ENCODE results near the gene GJB5.
A peak's percentile ranks its signal among the peaks of the same experiment; 100 is the strongest.
"Not testable (repeated sequence)": the region's sequence is repeated elsewhere in the genome, so short reads cannot be mapped to it uniquely, and the experiment has no call there.

Gene GJB5

GRCh38 chr1:34755961-34756360 is 1.1 kb downstream of the GJB5 start:
- DNase-seq = no peak

GRCh38 chr1:34757386-34757785 is 2.5 kb downstream of the GJB5 start:
- DNase-seq (no peak), ATAC-seq (replicated peaks) (no peak)
- peaks cover 3% of the 10 kb centered on the region in 2 donors for H3K9me3 Mint-ChIP-seq
- H3K36me3 Mint-ChIP-seq = no peaks in the 10 kb centered on the region
- H3K4me3 Mint-ChIP-seq = no peak overlapping the region
- no peak overlapping the region for H3K27ac Mint-ChIP-seq
- H3K27me3 Mint-ChIP-seq = peaks cover 10% of the 10 kb centered on the region in 2 donors
- no peaks in the 10 kb centered on the region for H3K4me1 Mint-ChIP-seq

More at GRCh38 chr1:34755961-34756360, 1.1 kb downstream of the GJB5 start:
- no peaks in the 10 kb centered on the region for H3K4me1 Mint-ChIP-seq
- no peak for ATAC-seq (replicated peaks)
- H3K36me3 Mint-ChIP-seq = no peaks in the 10 kb centered on the region
- peaks cover 3% of the 10 kb centered on the region in 2 donors for H3K9me3 Mint-ChIP-seq
- no peak overlapping the region for H3K4me3 Mint-ChIP-seq
- no peak overlapping the region for H3K27ac Mint-ChIP-seq
- H3K27me3 Mint-ChIP-seq = peaks cover 5 to 10% of the 10 kb centered on the region in 2 donors

- ATAC-seq (replicated peaks) = no peak
- no peaks in the 10 kb centered on the region for H3K4me1 Mint-ChIP-seq
- H3K36me3 Mint-ChIP-seq = no peaks in the 10 kb centered on the region
- H3K27ac Mint-ChIP-seq = no peak overlapping the region
- peaks cover 0 to 1% of the 10 kb centered on the region in 2 donors for H3K9me3 Mint-ChIP-seq
- peaks cover 16 to 20% of the 10 kb centered on the region in 2 donors for H3K27me3 Mint-ChIP-seq
- H3K4me3 Mint-ChIP-seq = no peak overlapping the region
- DNase-seq = no peak
Measured at GRCh38 chr1:34758751-34759150, 3.9 kb downstream of the GJB5 start.

GRCh38 chr1:34759503-34760357 is 4.9 kb downstream of the GJB5 start, which contains the start of gene GJB4:
Gene GJB4, plus strand, starts transcription at chr1:34759740. Its CDS starts 1,515 bp downstream, at chr1:34761255.
- no peaks in the 10 kb centered on the region for H3K9me3 Mint-ChIP-seq
- H3K36me3 Mint-ChIP-seq = no peaks in the 10 kb centered on the region
- H3K4me3 Mint-ChIP-seq = no peak within 1 kb of the TSS
- DNase-seq (no peak), ATAC-seq (replicated peaks) (no peak)
- no peaks in the 10 kb centered on the region for H3K4me1 Mint-ChIP-seq
- H3K27me3 Mint-ChIP-seq = peaks cover 14 to 20% of the 10 kb centered on the region in 2 donors
- peak within 1 kb of the TSS; percentile 21 for H3K27ac Mint-ChIP-seq

- DNase-seq (no peak), ATAC-seq (replicated peaks) (no peak)
- Mint-ChIP-seq H3K4me1 (no peaks in the 10 kb centered on the region), H3K4me3 (no peak overlapping the region), H3K36me3 (no peaks in the 10 kb centered on the region), H3K27ac (no peak overlapping the region), H3K9me3 (no peaks in the 10 kb centered on the region), H3K27me3 (peaks cover 14 to 20% of the 10 kb centered on the region in 2 donors)
Measured at GRCh38 chr1:34761176-34761761, 6.4 kb downstream of the GJB5 start.

- no peak for ATAC-seq (replicated peaks)
- H3K4me1 Mint-ChIP-seq = no peaks in the 10 kb centered on the region
Measured at GRCh38 chr1:34761776-34762307, 7.0 kb downstream of the GJB5 start.

GRCh38 chr1:34762474-34763141 is 7.8 kb downstream of the GJB5 start:
- Mint-ChIP-seq H3K4me3 (no peak overlapping the region), H3K9me3 (no peaks in the 10 kb centered on the region), H3K4me1 (no peaks in the 10 kb centered on the region), H3K27ac (no peak overlapping the region), H3K27me3 (peaks cover 14 to 20% of the 10 kb centered on the region in 2 donors), H3K36me3 (no peaks in the 10 kb centered on the region)
- DNase-seq (no peak), ATAC-seq (replicated peaks) (no peak)

More at GRCh38 chr1:34761776-34762307, 7.0 kb downstream of the GJB5 start:
- Mint-ChIP-seq H3K4me3 (no peak overlapping the region), H3K9me3 (no peaks in the 10 kb centered on the region), H3K27ac (no peak overlapping the region), H3K36me3 (no peaks in the 10 kb centered on the region), H3K27me3 (peaks cover 14 to 20% of the 10 kb centered on the region in 2 donors)
- DNase-seq = no peak

- ATAC-seq (replicated peaks) = no peak
- Mint-ChIP-seq H3K4me3 (no peak overlapping the region), H3K36me3 (no peaks in the 10 kb centered on the region), H3K4me1 (no peaks in the 10 kb centered on the region), H3K9me3 (no peaks in the 10 kb centered on the region), H3K27ac (no peak overlapping the region), H3K27me3 (peaks cover 14 to 20% of the 10 kb centered on the region in 2 donors)
- DNase-seq = no peak
Measured at GRCh38 chr1:34763142-34763781, 8.4 kb downstream of the GJB5 start.

GRCh38 chr1:34768856-34769255 is 14.0 kb downstream of the GJB5 start:
- Mint-ChIP-seq H3K27me3 (no peaks in the 10 kb centered on the region), H3K36me3 (no peaks in the 10 kb centered on the region), H3K27ac (no peak overlapping the region), H3K4me3 (no peak overlapping the region), H3K4me1 (no peaks in the 10 kb centered on the region), H3K9me3 (no peaks in the 10 kb centered on the region)
- DNase-seq = no peak
- ATAC-seq (replicated peaks) = no peak

GRCh38 chr1:34770891-34771504 is 16.2 kb downstream of the GJB5 start:
- ATAC-seq (replicated peaks) (no peak), DNase-seq (no peak)
- H3K36me3 Mint-ChIP-seq = no peaks in the 10 kb centered on the region

GRCh38 chr1:34771573-34772371 is 16.9 kb downstream of the GJB5 start:
- no peak overlapping the region for H3K4me3 Mint-ChIP-seq
- no peaks in the 10 kb centered on the region for H3K9me3 Mint-ChIP-seq
- ATAC-seq (replicated peaks) (no peak), DNase-seq (no peak)
- H3K36me3 Mint-ChIP-seq = no peaks in the 10 kb centered on the region
- H3K27ac Mint-ChIP-seq = no peak overlapping the region
- H3K4me1 Mint-ChIP-seq = no peaks in the 10 kb centered on the region
- no peaks in the 10 kb centered on the region for H3K27me3 Mint-ChIP-seq

More at GRCh38 chr1:34770891-34771504, 16.2 kb downstream of the GJB5 start:
- no peaks in the 10 kb centered on the region for H3K27me3 Mint-ChIP-seq
- no peak overlapping the region for H3K27ac Mint-ChIP-seq
- H3K9me3 Mint-ChIP-seq = no peaks in the 10 kb centered on the region
- no peaks in the 10 kb centered on the region for H3K4me1 Mint-ChIP-seq
- H3K4me3 Mint-ChIP-seq = no peak overlapping the region

GRCh38 chr1:34773114-34773513 is 18.3 kb downstream of the GJB5 start:
- H3K9me3 Mint-ChIP-seq; H3K4me3 Mint-ChIP-seq; H3K36me3 Mint-ChIP-seq; ATAC-seq (replicated peaks); H3K4me1 Mint-ChIP-seq; DNase-seq; H3K27ac Mint-ChIP-seq; H3K27me3 Mint-ChIP-seq: not testable (repeated sequence)

- H3K36me3 Mint-ChIP-seq = no peaks in the 10 kb centered on the region
Measured at GRCh38 chr1:34774957-34775356, 20.1 kb downstream of the GJB5 start.

More at GRCh38 chr1:34774957-34775356, 20.1 kb downstream of the GJB5 start:
- no peaks in the 10 kb centered on the region for H3K9me3 Mint-ChIP-seq
- no peaks in the 10 kb centered on the region for H3K4me1 Mint-ChIP-seq
- peaks cover 21% of the 10 kb centered on the region in 2 donors for H3K27me3 Mint-ChIP-seq
- DNase-seq = no peak
- no peak overlapping the region for H3K4me3 Mint-ChIP-seq
- no peak overlapping the region for H3K27ac Mint-ChIP-seq
- ATAC-seq (replicated peaks) = no peak

Data from stimulated activated naive B cell treated with anti-CD40 and anti-IgM and Interleukin-4, amounts not matched to agents 10 μg/mL and 1 μg/mL and 100 μg/mL, for 72 hours (primary cell).